Thyroid gland (tissue), 4 donors: Measurements from ENCODE around the gene C2CD3. TPM values are rescaled to one million over a fixed set of nuclear protein-coding genes. Genes with fewer than 3 reads are reported as not detected.

Source experiments
- DNase-seq, 2 donors: peaks; one replicate each; pipeline ENCODE4 v3.0.0-alpha.2; 2019
- H3K27ac ChIP-seq, 3 donors: fragments of 200-600 bp; sonication (generic); 1 replicate in 2 of 3; 2 replicates in 1 of 3; pipeline ENCODE4 v1.5.1; 2016 to 2019; ENCODE audit warnings: mild to moderate bottlenecking in 1 of 3, moderate library complexity in 1 of 3
- H3K27me3 ChIP-seq: fragments of 200-600 bp; sonication (generic); one replicate; pipeline ENCODE4 v1.5.1; 2019
- H3K36me3 ChIP-seq, 2 donors: fragments of 200-600 bp; sonication (generic); one replicate each; pipeline ENCODE4 v1.5.1; 2016 to 2019
- H3K4me1 ChIP-seq, 2 donors: fragments of 200-600 bp; sonication (generic); one replicate each; pipeline ENCODE4 v1.5.1; 2017 to 2019
- H3K4me3 ChIP-seq, 3 donors: fragments of 200-600 bp; sonication (generic); replicated peaks in 1 of 3; 1 replicate in 2 of 3; 2 replicates in 1 of 3; pipeline ENCODE4 v1.5.1; 2016; ENCODE audit warnings: mild to moderate bottlenecking in 1 of 3
- H3K9me3 ChIP-seq: fragments of 200-600 bp; sonication (generic); one replicate; pipeline ENCODE4 v1.5.1; 2017
- CTCF ChIP-seq, 6 experiments: fragments of 200-600 bp in 3 of 6; fragments of 450-650 bp in 3 of 6; sonication (generic) in 3 of 6; IDR thresholded peaks; one replicate each; pipeline ENCODE4 v1.5.1; 2016 to 2019; ENCODE audit warnings: antibody characterized with exemption in 6 of 6, mild to moderate bottlenecking in 2 of 6, inconsistent platforms in 1 of 6, moderate library complexity in 1 of 6
- POLR2A ChIP-seq, 2 donors: fragments of 450-650 bp; IDR thresholded peaks; one replicate each; pipeline ENCODE4 v1.6.1; 2017; ENCODE audit warnings: antibody characterized with exemption in 2 of 2, mild to moderate bottlenecking in 2 of 2, moderate library complexity in 1 of 2
- WGBS, 2 donors: methylation state at CpG; one replicate each; pipeline ENCODE4 v1.1.5; 2017; 5-methylcytosine and 5-hydroxymethylcytosine counted together
- intact Hi-C: fragments of 100-400 bp; cut with DNase I; formaldehyde crosslinking; loops from one replicate; pipeline ENCODE4 v1.15.1; 2023
- total RNA-seq, 4 donors: library from RNA; depleted of rRNA; stranded (reverse); fragments of >200 nt; gene quantifications; one replicate each; pipeline ENCODE4 v1.2.3, GENCODE V29; 2016

The C2CD3 gene
- 10 to 100 TPM; 37.8 to 85.8 (median 40.7) TPM for total RNA-seq

- peaks cover 24 to 27% of the 10 kb centered on the region in 2 donors for H3K4me1 ChIP-seq
- H3K36me3 ChIP-seq = peaks cover 0 to 8% of the 10 kb centered on the region in 2 donors
- H3K4me3 ChIP-seq = peak within 1 kb of the TSS; percentile 31 to 70 (median 58)
- H3K9me3 ChIP-seq = no peaks in the 10 kb centered on the region
- peak; percentile 99 for DNase-seq
- peak within 1 kb of the TSS; percentile 82 to 90 (median 83) for H3K27ac ChIP-seq
- TF ChIP-seq CTCF (IDR thresholded peaks at IDR 0.05) (peak in 3 of 6 experiments; percentile 18 to 34 (median 27)), POLR2A (IDR thresholded peaks at IDR 0.05) (peak in 1 of 2 donors; percentile 91)
- no peaks in the 10 kb centered on the region for H3K27me3 ChIP-seq
- WGBS, 2 donors = 0 to 1% methylated on average over 47 to 49 of the region's 68 CpGs
- intact Hi-C loops = loop anchor here (10.0 kb wide), 1 partner anchor 206 kb away; no protein-coding TSS in a partner anchor
These were observed at the start of gene C2CD3, which contains the start of gene PPME1 for GRCh38 chr11:74170694-74171629. TSS of gene C2CD3 (minus strand) at chr11:74171002. CDS start at chr11:74170792, 210 bp downstream. TSS of gene PPME1 (plus strand) at chr11:74171289. CDS start at chr11:74171422, 133 bp downstream.

- no peak overlapping the region for H3K4me3 ChIP-seq
- no peaks in the 10 kb centered on the region for H3K36me3 ChIP-seq
- TF ChIP-seq CTCF (IDR thresholded peaks at IDR 0.05) (no peak), POLR2A (IDR thresholded peaks at IDR 0.05) (no peak)
- peak overlapping the region; percentile 40 to 73 (median 62) for H3K27ac ChIP-seq
- H3K27me3 ChIP-seq = no peaks in the 10 kb centered on the region
- DNase-seq = no peak
- 96 to 100% methylated on average over 1 of the region's 1 CpG for WGBS, 2 donors
- intact Hi-C loops = no loop called here
- H3K4me1 ChIP-seq = peaks cover 13 to 16% of the 10 kb centered on the region in 2 donors
- H3K9me3 ChIP-seq = no peaks in the 10 kb centered on the region
These were observed 49.6 kb upstream of the C2CD3 start for GRCh38 chr11:74220376-74220775.

GRCh38 chr11:74212533-74212932 is 41.7 kb upstream of the C2CD3 start:
- H3K27me3 ChIP-seq = no peaks in the 10 kb centered on the region
- no peak for TF ChIP-seq POLR2A (IDR thresholded peaks at IDR 0.05)
- no peak for TF ChIP-seq CTCF (IDR thresholded peaks at IDR 0.05)
- peaks cover 0 to 16% of the 10 kb centered on the region in 2 donors for H3K36me3 ChIP-seq
- no peak overlapping the region for H3K4me3 ChIP-seq
- H3K4me1 ChIP-seq = no peaks in the 10 kb centered on the region
- no peak overlapping the region for H3K27ac ChIP-seq
- no peaks in the 10 kb centered on the region for H3K9me3 ChIP-seq
- no peak for DNase-seq
- intact Hi-C loops = no loop called here
- 96 to 100% methylated on average over 2 of the region's 2 CpGs for WGBS, 2 donors

- Histone ChIP-seq H3K27me3 (no peaks in the 10 kb centered on the region), H3K9me3 (no peaks in the 10 kb centered on the region), H3K27ac (no peak overlapping the region), H3K36me3 (peaks cover 0 to 28% of the 10 kb centered on the region in 2 donors), H3K4me3 (no peak overlapping the region), H3K4me1 (no peaks in the 10 kb centered on the region)
- no peak for DNase-seq
- TF ChIP-seq POLR2A (IDR thresholded peaks at IDR 0.05) (no peak), CTCF (IDR thresholded peaks at IDR 0.05) (no peak)
- intact Hi-C loops = no loop called here
These were observed 37.7 kb upstream of the C2CD3 start for GRCh38 chr11:74208507-74208906.

GRCh38 chr11:74206746-74207145 is 35.9 kb upstream of the C2CD3 start:
- intact Hi-C loops = no loop called here
- Histone ChIP-seq H3K27me3 (no peaks in the 10 kb centered on the region), H3K4me1 (no peaks in the 10 kb centered on the region), H3K4me3 (no peak overlapping the region), H3K27ac (no peak overlapping the region), H3K9me3 (no peaks in the 10 kb centered on the region), H3K36me3 (peaks cover 0 to 28% of the 10 kb centered on the region in 2 donors)
- WGBS, 2 donors = 96% methylated on average over 1 of the region's 1 CpG
- TF ChIP-seq POLR2A (IDR thresholded peaks at IDR 0.05) (no peak), CTCF (IDR thresholded peaks at IDR 0.05) (no peak)
- DNase-seq = no peak
